Stimulated activated CD4-positive, alpha-beta T cell treated with anti-CD3 and anti-CD28 coated beads, Interleukin-4, amount 100 ng/mL, for 1 hour (primary cell): Measurements from ENCODE around the gene CDKN2B-AS1.

Experiments
- DNase-seq: peaks from one replicate; pipeline ENCODE4 v3.0.0-alpha.2; 2020

Gene CDKN2B-AS1

DNA sequence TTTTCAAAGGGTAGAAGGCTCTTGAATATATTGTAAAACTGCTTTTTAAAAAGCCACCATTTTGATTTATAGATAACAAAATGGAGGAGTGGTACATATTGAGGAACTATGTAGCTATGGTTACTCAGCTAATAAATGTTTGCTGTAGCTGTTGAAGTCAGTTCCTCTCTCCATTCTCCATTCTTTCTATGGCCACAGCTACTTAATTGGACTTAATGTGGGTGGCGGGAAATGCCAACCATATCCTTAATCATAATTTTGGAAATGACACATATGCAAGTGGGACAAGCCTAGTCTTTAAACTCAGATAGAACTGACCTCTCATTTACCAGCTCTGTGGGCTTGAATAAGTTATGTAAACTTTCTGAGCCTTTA, 11.0 kb upstream of the CDKN2B-AS1 start:
- no peak for DNase-seq

DNA sequence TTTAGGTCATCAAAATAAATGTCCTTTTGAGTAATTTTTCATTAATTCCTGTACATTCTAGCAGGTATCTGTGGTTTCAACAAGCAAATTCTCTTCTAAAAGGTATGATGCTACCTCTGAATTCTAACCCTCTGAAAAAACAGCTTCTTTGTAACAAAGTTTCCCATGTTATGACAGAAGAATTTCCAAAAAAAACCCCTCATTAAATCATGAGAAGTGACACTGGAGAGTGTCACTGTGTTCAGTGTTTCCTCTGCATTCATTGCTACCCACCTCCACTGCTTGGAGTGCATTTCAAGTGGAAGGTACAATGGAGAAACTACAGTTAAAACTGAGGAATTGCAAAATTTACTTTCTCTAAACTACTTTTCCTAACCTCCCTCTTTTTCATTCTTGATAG, 10.5 kb upstream of the CDKN2B-AS1 start:
- no peak for DNase-seq

DNA sequence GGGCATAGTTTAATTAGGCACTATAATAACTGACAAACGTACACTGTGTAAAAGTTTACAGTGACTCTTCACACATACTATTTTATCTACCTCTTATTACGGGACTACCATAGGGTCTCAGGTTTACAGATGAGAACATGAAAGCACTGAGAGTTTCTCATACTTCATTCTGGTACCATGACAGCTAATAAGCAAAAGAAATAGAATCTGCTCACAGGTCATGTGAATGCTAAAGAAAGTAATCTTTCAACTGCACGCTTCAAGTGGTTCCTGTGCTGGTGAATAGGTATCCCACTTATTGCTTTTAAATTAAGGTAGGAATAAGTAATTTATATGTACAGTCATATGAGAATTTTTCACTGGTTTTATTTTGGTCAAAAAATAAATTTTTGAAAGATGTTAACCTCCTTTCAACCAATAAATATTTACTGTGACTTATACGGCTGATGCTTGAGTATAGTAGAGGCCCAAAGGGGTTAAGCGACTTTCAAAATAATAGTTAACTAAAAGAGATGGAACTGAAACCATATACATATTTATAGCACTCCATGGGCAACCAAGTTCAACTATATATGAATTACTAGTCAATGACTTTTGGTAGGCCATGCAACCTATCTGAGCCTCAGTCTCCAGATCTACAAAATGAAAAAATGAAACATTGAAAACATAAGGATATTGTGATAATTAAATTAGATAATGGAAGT, 8.5 kb upstream of the CDKN2B-AS1 start:
- DNase-seq, result no peak

DNA sequence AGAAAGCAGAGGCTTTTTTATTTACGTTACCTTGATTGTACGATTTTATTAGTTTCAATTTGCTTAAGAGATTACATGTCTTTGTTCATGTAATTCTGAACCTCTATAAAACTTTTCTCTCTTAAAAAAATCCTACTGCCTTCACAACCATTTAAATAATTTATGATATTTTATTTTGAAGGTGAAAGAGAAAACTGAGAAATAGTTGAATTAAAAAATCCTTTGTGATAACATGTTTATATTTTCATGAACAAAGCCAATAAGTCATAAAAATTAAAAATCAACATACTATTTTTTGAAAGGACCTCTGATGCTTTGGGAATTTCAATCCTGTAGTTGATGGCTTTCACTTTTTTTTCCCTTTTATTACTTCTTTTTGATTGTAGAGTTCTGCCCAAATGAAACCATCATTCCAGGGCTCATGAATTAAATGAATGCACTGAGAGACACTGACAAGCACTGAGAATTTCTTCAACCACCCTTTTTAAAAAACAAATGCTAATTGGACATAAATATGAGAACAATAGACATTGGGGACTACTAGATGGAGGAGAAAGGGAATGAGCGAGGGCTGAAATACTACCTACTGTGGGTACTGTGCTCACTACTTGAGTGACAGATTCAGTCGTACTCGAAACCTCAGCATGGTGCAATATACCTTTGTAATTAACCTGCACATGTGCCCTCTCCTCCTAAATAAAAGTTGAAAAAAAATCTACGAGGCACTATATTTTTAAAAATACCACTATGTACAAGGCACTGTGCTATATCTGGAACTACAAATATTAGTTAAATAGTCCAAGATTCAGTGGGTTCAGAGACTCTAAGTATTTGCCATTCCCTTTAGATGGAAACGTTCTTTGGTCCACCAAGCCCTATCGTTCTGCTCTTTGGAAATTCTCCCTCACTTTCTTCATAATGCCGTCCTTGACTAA, 6.3 kb upstream of the CDKN2B-AS1 start:
- no peak for DNase-seq

DNA sequence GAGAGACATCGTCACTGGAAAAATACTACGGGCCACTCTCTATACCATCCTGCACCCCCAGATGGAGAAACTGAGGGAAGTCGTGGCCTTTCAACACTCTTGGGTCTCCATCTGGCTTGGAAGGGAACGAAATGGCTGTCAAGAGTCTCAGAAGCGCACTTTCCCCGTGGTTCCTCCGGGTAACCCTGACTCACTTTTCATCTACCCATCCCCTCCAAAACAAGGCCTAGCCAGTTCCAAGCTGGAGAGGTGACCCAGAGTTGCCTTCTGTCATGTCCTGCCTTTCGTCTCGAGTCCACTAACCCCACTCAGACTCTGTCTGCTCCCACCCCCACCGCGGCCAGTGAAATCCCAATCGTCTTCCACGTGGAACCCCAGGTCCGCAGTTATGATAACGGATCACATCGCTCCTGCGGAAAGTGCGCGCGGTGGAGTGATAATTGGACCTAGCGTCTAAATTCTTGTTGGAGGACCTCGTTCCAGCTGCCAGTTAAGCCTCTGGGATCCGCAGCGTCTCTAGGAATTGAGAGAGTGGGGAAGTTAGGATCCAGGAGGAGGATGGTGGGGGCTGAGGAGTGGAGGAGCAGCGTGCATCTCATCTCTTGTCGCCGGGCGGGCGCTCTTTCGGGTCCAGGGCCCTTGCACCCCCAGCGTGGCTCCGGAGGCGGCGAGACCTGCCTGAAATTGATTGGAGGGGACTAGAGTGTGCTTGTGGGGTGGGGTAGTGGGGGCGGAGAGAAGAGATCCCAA, 5.0 kb upstream of the CDKN2B-AS1 start:
- no peak for DNase-seq

DNA sequence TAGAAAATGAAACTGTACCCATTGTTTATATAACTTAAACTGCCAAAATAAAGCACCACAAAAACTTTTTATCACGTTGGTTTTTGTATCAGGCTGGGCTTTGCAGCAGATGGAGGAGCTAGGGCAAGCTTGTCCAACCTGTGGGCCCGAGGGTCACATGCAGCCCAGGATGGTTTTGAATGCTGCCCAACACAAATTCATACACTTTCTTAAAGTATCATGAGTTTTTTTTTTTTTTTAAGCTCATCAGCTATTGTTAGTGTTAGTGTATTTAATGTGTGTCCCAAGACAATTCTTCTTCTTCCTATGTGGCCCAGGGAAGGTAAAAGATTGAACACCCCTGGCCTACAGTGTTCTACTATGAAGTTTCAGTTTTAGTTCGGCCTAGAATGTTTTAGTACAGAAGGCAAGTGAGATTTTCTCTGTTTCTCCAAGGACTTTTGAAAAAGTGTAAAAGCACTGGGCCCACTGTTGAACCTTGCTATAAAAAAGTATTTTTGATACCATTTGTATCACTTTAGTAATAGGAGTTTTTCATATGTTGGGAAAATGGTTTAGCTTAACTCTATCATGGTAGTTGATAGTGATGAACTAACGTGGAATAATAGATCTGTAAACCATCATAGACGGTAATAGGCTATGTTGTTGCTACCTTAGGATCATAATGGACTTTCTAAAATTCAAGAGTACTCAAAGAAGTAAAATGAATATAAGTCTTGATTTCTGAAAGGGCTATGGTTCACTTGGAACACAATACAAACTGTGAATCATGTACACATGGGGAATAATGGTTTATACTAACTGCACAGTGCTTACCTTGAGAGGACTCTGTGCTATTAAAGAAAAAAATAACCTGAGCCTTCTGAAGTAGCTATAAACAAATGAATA, 3.3 kb upstream of the CDKN2B-AS1 start:
- no peak for DNase-seq

DNA sequence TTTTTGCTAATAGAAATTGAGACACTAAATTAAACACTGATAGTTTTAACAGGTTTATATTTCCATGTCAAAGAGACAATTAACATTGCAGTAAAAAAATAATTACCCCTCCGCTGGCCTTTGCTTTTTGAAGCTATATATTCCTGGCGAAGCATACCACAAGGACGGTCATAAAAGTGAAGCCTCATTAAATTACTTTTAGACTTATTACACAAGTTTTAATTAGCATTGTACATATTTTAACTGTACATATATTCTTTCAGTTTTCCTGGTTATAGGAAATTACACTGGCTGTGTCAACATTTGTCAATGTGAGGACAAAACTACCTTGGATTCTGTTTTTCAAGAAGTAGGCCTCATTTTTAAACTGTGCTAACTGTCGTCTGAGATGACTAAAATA, 1.6 kb upstream of the CDKN2B-AS1 start:
- DNase-seq, result no peak

DNA sequence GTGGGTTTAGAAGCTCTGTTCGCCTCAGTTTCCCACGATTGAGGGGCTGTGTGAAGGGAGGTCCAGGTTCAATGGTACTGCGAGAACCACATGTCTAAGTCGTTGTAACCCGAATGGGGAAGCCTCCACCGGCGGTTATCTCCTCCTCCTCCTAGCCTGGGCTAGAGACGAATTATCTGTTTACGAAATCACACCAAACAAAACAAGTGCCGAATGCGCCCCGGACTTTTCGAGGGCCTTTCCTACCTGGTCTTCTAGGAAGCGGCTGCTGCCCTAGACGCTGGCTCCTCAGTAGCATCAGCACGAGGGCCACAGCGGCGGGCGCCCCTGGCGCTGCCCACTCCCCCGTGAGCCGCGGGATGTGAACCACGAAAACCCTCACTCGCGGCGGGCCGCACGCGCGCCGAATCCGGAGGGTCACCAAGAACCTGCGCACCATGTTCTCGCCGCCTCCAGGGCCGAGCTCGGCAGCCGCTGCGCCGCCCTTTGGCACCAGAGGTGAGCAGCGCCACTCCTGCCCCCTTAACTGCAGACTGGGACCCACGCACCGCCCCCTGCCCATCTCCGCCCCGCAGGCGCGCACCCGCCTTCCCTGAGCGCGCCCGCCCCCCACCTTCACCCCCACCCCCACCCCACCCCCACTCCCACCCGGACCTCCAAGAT, 567 bp upstream of the CDKN2B-AS1 start, which contains the start of gene CDKN2A:
Gene CDKN2A, minus strand, starts transcription at position 500 of the 663 bp plus-strand sequence.
- DNase-seq, result peak; percentile 46

DNA sequence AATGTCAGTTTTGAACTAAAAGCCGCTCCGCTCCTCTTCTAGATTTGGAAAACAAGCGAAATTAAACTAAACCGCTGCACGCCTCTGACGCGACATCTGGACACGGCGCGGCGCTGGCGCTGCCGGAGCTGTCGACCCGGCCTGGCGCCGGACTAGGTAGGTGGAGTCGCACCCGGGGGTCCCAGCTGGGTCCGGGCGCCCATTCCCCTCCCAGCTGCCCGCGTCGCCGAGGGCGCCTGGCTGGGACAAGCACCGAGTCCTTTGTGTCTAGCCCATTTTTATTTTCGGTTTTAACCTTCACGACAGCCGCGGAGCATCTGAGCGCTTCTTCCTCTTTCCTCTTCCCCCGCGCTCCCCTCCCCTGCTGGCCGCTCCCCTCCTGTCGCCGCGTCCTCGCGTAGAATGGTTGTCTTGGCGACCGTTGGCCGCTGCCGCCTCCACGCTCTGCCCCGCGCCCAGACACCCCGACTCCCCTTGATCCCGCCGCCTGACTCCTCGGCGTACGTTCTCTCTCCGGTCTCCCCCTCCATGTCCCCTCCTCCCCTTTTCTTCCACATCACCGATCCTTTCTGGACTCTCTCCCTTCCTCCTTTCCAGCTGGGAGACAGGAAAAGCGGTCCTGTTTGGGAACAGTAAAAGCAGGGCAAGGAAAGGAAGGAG, 545 bp downstream of the CDKN2B-AS1 start:
- DNase-seq, result peak; percentile 61

DNA sequence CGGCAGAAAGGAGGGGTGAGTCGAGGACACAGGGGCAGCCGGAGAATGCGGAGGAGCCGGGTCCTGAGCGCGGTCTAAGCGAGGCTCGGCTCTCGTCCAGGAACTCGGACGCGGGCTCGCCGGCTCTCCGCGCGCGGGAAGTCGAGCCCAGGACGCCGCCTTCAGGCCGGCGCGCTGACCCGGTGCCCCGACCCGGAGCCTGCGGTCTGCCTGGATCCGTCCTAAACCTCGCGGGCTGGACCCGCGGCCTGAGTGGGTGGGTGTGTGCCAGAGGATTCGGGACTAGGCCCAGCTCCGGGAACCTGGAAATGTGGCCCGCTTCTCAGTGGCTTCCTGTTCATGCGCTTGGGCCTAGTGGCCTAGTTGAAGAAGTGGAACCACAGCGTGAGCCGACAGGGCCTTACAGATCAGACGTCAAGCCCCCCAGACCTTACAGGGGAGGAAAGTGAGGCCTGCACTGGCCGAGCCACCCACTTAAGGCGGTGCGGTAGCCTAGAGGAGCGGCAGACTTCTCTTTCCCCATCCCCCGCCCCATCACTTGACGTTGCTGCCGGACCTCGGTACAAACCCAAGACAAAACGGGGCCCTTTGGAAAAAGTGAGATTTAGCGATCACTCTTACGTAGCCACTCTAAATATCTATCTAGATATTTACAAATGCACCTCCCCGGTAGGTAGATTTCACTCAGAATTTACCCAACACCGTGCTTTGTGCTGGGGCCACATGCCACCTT, 1.2 kb downstream of the CDKN2B-AS1 start:
- no peak for DNase-seq

DNA sequence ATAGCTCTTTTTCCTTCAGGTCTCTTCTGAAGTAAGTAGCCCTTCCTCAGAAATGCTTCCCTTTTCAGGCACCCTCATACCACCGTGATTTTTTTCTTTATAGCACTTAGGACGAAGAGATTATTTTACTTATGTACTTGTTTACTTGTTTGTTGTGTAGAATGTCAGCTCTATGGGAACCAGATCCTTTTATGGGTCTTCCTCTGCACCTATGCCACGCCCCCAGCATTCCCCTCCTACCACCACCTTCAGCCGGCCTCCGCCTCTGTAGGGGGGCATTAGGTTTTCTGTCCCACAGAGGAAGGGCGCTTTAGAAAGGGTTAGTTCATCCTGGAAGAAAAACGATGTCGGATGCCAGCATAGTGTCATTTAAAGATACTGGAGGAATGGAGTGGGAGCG, 1.8 kb downstream of the CDKN2B-AS1 start:
- DNase-seq, result no peak

DNA sequence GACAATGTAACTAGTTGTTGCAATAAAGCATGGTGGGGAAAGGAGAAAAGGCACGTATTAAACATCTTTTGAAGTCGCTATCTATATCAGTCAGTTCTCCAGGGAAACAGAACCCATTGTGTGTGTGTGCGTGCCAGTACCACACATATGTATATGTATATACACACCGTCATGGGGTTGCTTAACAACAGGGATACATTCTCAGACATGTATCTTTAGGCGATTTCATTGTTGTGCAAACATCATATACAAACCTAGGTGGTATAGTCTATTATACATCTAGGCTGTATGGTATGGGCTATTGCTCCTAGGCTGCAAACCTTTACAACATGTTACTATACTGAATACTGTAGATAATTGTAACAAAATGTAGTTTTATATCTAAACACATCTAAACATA, 2.3 kb downstream of the CDKN2B-AS1 start:
- no peak for DNase-seq

DNA sequence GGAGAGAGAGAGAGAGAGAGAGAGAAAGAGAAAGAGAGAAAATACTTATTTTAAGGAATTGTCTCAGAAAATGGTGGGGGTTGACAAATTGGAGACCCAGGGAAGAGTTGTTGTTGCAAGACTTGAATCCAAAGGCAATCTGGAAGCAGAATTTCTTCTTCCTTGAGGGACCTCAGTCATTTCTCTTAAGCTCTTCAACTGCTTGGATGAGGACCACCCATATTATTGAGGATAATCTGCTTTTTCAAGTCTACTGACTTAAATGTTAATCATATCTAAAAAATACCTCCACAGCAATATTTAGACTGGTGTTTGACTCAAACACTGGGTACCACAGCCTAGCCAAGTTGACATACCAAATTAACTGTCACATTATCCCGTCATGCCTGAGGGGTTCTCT, 2.9 kb downstream of the CDKN2B-AS1 start:
- no peak for DNase-seq

DNA sequence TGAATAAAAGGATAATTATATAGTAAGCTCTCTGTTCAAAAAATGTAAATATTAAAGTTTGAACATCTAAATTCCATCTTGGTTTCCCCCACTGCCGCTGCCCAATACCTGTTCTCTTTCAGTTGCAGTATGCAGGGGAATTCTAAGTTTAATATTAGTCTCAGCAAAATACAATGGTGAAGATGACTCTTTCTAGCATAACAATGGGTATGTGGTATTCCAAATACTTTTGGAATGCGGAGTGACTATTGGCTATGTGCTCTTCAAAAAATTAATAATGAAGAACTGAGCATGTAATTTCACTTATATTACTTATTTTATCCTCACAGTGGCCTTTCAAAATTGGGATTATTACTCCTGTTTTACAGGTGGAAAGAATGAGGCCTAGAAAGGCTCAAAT, 3.4 kb downstream of the CDKN2B-AS1 start:
- no peak for DNase-seq

DNA sequence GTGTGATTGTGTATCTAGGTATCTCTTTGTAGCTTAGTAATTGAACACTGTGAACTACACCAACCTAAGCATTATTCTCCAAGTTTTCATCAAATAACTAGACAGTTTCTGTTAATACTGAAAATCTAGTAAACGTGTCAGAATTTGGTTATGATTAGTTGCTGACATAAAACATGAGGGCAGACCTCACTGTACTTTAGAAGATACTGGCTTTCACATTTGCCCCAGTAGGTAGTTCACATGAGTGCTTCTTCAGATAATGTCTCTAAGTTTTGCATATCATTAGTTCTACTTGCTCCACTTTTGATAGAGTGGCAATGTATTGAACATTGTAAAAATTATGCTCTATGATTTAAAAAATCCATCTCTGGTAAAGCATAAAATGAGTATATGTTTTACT, 7.4 kb downstream of the CDKN2B-AS1 start:
- no peak for DNase-seq

DNA sequence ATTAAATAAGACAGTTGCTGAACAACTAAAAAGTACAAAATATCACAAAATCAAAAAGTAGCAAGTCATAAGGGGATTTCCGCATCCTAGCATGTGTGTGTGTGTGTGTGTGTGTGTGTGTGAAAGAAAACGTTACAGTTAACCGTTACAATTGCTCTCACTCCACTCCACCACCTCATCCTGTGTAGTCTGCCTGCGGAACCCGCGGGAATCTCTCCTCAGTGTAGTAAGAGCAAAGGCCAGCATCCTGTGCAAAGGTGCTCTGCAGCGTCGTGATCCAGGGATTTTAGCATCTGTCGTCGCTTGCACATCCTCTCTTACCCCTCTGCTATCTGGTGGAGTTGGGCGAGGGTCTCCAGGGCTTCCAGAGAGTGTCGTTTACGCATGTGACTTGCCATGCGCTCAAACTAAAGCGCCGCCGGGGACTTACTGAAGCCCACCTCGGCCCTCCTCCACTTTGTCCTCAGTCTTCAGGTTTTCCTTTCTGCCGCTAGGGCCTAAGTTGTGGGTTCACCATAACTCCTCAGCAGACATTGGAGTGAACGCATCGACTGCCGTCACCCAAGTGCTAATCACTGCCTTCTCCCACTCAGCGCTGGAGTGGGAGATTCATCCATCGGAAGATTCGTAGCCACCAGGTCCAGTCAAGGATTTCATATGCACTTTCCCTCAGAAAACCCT, 10.6 kb downstream of the CDKN2B-AS1 start:
- no peak for DNase-seq

DNA sequence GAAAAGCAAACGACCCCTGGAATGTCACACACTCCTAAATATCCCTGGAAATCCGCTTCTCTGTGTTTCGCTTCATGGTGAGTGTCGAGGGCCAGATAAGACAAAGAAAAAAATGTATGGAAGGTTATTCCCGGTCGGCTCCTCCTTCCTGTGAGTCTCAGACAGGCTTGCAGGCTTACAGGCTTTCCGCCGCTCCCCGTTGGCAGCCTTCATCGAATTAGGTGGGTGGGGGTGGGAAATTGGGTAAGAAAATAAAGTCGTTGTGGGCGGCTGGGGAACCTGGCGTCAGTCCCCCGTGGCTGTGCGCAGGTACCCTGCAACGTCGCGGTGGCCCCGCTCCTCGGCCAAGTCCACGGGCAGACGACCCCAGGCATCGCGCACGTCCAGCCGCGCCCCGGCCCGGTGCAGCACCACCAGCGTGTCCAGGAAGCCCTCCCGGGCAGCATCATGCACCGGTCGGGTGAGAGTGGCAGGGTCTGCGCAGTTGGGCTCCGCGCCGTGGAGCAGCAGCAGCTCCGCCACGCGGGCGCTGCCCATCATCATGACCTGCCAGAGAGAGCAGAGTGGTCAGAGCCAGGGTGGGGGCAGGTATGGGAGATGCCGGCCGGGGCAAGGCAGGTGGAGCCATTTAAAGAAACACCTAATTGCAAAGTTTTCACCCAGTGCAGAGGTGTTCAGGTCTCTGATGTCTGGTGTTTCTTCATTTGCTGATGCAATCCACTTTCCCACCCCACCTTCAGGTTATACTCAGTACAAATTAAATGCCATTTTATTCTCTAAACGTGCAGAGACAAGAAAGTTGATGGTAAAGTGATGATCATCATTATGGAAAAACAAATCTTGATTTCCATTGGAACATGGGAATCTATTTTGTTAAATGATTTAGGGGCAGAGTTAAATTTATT, 11.4 kb downstream of the CDKN2B-AS1 start:
- no peak for DNase-seq

DNA sequence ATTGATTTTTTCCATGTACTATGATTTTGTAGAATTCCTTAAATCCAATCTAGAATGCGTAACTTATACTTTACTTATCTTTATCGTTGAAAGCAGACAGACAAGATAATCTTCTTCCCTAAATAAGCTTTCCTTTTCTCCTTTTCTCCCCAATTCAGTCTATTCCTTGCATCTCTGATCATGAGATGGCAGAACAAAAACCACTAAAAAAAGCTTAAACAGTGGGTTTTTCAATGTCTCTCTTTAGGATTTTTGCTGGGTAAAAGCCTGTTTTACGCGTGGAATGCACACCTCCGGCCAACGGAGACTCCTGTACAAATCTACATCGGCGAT, 13.8 kb downstream of the CDKN2B-AS1 start:
- DNase-seq, result no peak
